K562 (cell line): ENCODE results near the gene NOL4L. TPM values are rescaled to one million over a fixed set of nuclear protein-coding genes. Genes with fewer than 3 reads are reported as not detected.

Experiments
- ATAC-seq: fragments of 200-7000 bp; cut with Tn5 transposase; 3 replicates; pipeline ENCODE4 v1.9.1; 2020; ENCODE audit warnings: moderate library complexity
- BruUV-seq: library from RNA; stranded (reverse); fragments of 400-500 nt; replicated peaks from 2 replicates; lab custom pipeline; 2021; lab: Mats Ljungman, UMichigan
- CTCF ChIA-PET: fragments of 300-600 bp; formaldehyde crosslinking; extraction: SDS; loops from one replicate; lab custom pipeline; 2021; ENCODE audit warnings: low intra/inter-chr PET ratio; lab: Yijun Ruan, JAX
- POLR2A ChIA-PET: fragments of 300-600, 350-650 bp; sonication (Branson Sonifier 250); formaldehyde crosslinking; extraction: SDS; loops from one replicate; lab custom pipeline; 2021; ENCODE audit warnings: antibody characterized with exemption, inconsistent platforms; lab: Yijun Ruan, JAX
- DNase-seq, 4 experiments: peaks; one replicate each; pipeline versions ENCODE4 v3.0.0 to v3.0.0-alpha.2; 2011 to 2018; ENCODE audit warnings: low spot score in 3 of 4, mixed read lengths in 3 of 4; ENCODE audit errors: extremely low read depth in 1 of 4
- FAIRE-seq: peaks from 2 replicates; lab custom pipeline; 2011; peaks lifted over from hg19 to GRCh38; lab: Jason Lieb, UNC
- H2AFZ ChIP-seq: 2 replicates; pipeline ENCODE4 v1.6.0; 2011; ENCODE audit warnings: low read depth, low read length, control low read depth, inconsistent platforms
- H3K27ac ChIP-seq: fragments of 200-600 bp; 3 replicates; pipeline ENCODE4 v1.8.0; 2011; ENCODE audit warnings: low read depth, mild to moderate bottlenecking, control low read depth, inconsistent platforms, low read length, moderate library complexity, mixed read lengths; ENCODE audit errors: extremely low read depth
- H3K27me3 ChIP-seq, 2 experiments: fragments of 300-600 bp in 1 of 2; 2 replicates in 1 of 2; 3 replicates in 1 of 2; pipeline versions ENCODE4 v1.6.0 to v1.8.0; 2011; ENCODE audit warnings: inconsistent platforms in 2 of 2, low read length in 2 of 2, mild to moderate bottlenecking in 1 of 2, mixed read lengths in 1 of 2, moderate library complexity in 1 of 2; ENCODE audit not compliant: control insufficient read depth in 2 of 2, insufficient read depth in 2 of 2
- H3K36me3 ChIP-seq: fragments of 300-600 bp; 3 replicates; pipeline ENCODE4 v1.8.0; 2011; ENCODE audit warnings: mild to moderate bottlenecking, low read length, inconsistent platforms; ENCODE audit not compliant: control insufficient read depth, insufficient read depth
- H3K4me1 ChIP-seq, 2 experiments: fragments of 200-600 bp in 1 of 2; replicated peaks in 1 of 2; 2 replicates in 1 of 2; 3 replicates in 1 of 2; pipeline versions ENCODE4 v1.5.1 to v1.8.0; 2011; ENCODE audit warnings: inconsistent platforms in 2 of 2, low read length in 2 of 2, mild to moderate bottlenecking in 1 of 2, mixed read lengths in 1 of 2, moderate library complexity in 1 of 2; ENCODE audit not compliant: control insufficient read depth in 2 of 2, insufficient read depth in 2 of 2
- H3K4me2 ChIP-seq: 2 replicates; pipeline ENCODE4 v1.6.1; 2011; ENCODE audit warnings: low read length, control low read depth, inconsistent platforms, mixed read lengths; ENCODE audit not compliant: insufficient read depth
- H3K4me3 ChIP-seq: fragments of 200-600 bp; sonication (generic), shearing (Covaris generic); 2 replicates; pipeline ENCODE4 v1.5.1; 2016; ENCODE audit warnings: control low read depth, inconsistent platforms
- H3K79me2 ChIP-seq: fragments of 200-600 bp; 3 replicates; pipeline ENCODE4 v1.8.0; 2011; ENCODE audit warnings: low read length, inconsistent platforms; ENCODE audit not compliant: control insufficient read depth, insufficient read depth
- H3K9ac ChIP-seq, 2 experiments: 2 replicates each; pipeline versions ENCODE4 v1.6.0 to v1.6.1; 2011; ENCODE audit warnings: low read depth in 2 of 2, low read length in 2 of 2, control low read depth in 1 of 2, inconsistent platforms in 1 of 2, mild to moderate bottlenecking in 1 of 2, mixed read lengths in 1 of 2; ENCODE audit not compliant: insufficient read depth in 1 of 2
- H3K9me1 ChIP-seq: one replicate; pipeline ENCODE4 v1.6.0; 2011; ENCODE audit warnings: inconsistent platforms, mild to moderate bottlenecking, low read length, moderate library complexity; ENCODE audit not compliant: control insufficient read depth, insufficient read depth
- H3K9me3 ChIP-seq: replicated peaks from 2 replicates; pipeline ENCODE4 v1.5.1; 2011; ENCODE audit warnings: low read depth, low read length, inconsistent platforms; ENCODE audit not compliant: control insufficient read depth, insufficient read depth
- H4K20me1 ChIP-seq: replicated peaks from 2 replicates; pipeline ENCODE4 v1.6.1; 2011; ENCODE audit warnings: low read length, inconsistent platforms, mixed read lengths; ENCODE audit not compliant: control insufficient read depth, insufficient read depth
- EGR1 ChIP-seq: fragments of 450-650 bp; conservative IDR thresholded peaks from 2 replicates; pipeline ENCODE4 v1.6.1; 2017; ENCODE audit warnings: mild to moderate bottlenecking
- ESRRB ChIP-seq: fragments of 250-450 bp; sonication (Bioruptor Pico); IDR thresholded peaks from 2 replicates; pipeline ENCODE4 v1.5.0; 2020; ENCODE audit warnings: mild to moderate bottlenecking, moderate library complexity, borderline replicate concordance
- HMG20B ChIP-seq: fragments of 250-450 bp; sonication (Bioruptor Pico); IDR thresholded peaks from 2 replicates; pipeline ENCODE4 v1.5.0; 2021; ENCODE audit warnings: mild to moderate bottlenecking
- NBN ChIP-seq: fragments of 450-650 bp; IDR thresholded peaks from 2 replicates; pipeline ENCODE4 v1.6.1; 2016; ENCODE audit warnings: low read depth, mild to moderate bottlenecking
- POLR2G ChIP-seq: fragments of 200-400 bp; formaldehyde crosslinking; IDR thresholded peaks from 2 replicates; pipeline ENCODE4 v1.6.1; 2017; ENCODE audit warnings: low read depth, mild to moderate bottlenecking, antibody characterized with exemption, low read length, moderate library complexity
- RBFOX2 ChIP-seq: fragments of 200-400 bp; formaldehyde crosslinking; IDR thresholded peaks from 2 replicates; pipeline ENCODE4 v1.6.1; 2017; ENCODE audit warnings: low read depth, mild to moderate bottlenecking, low read length, moderate library complexity
- ZNF224 ChIP-seq: sonication (generic); formaldehyde crosslinking; IDR thresholded peaks from 2 replicates; pipeline ENCODE4 v1.8.0; 2022; ENCODE audit warnings: mild to moderate bottlenecking, missing genetic modification reagents
- WGBS: fragments of 100-300 bp; shearing (Covaris generic); methylation state at CpG from one replicate; pipeline ENCODE4 v1.1.6; 2016; ENCODE audit warnings: low coverage, mixed read lengths; ENCODE audit not compliant: insufficient coverage; ENCODE audit errors: missing lambda C conversion rate; 5-methylcytosine and 5-hydroxymethylcytosine counted together
- in situ Hi-C: fragments of 300-500 bp; cut with MboI; formaldehyde crosslinking; loops from 4 replicates; pipeline ENCODE4 v1.15.0; 2018; ENCODE audit warnings: inconsistent platforms, mixed read lengths
- intact Hi-C: fragments of 100-400 bp; cut with micrococcal nuclease; formaldehyde crosslinking; loops from 2 replicates; pipeline ENCODE4 v1.14.2; 2022
- polyA plus RNA-seq, 8 experiments: library from polyadenylated mRNA; depleted of rRNA in 4 of 8; stranded (reverse) in 5 of 8; unstranded in 3 of 8; fragments of >200 nt; fragmentation: Nextera tagmentation in 2 of 8; fragmentation: Illumina TruSeq in 1 of 8; extraction: Ambion mirVana in 2 of 8; extraction: Trizol in 1 of 8; gene quantifications; 2 replicates each; pipeline versions ENCODE4 v1.2.1 to v1.2.3, GENCODE V29; 2011 to 2014; ENCODE audit warnings: inconsistent platforms in 1 of 8, missing spikeins in 1 of 8
- total RNA-seq, 7 experiments: library from RNA; depleted of rRNA in 6 of 7; stranded (reverse); fragments of >200 nt in 6 of 7; fragmentation: Illumina TruSeq in 2 of 7; extraction: Trizol in 2 of 7; gene quantifications; 2 replicates each; pipeline versions ENCODE4 v1.2.1 to v1.2.3, GENCODE V29; 2011 to 2021; ENCODE audit warnings: low replicate concordance in 1 of 7
- TF ChIP-seq, protein P1 (sequence below): sonication (generic); formaldehyde crosslinking; IDR thresholded peaks from 2 replicates; pipeline ENCODE4 v1.8.1; 2023; ENCODE audit warnings: mild to moderate bottlenecking, missing genetic modification reagents, moderate library complexity

Gene NOL4L
- total and polyA plus RNA-seq, 9 of the 15 experiments (the other 6 are each of a cell fraction or from before 2014, with no cell fraction given) = 5.1 to 36.2 (median 13.6) TPM

DNA sequence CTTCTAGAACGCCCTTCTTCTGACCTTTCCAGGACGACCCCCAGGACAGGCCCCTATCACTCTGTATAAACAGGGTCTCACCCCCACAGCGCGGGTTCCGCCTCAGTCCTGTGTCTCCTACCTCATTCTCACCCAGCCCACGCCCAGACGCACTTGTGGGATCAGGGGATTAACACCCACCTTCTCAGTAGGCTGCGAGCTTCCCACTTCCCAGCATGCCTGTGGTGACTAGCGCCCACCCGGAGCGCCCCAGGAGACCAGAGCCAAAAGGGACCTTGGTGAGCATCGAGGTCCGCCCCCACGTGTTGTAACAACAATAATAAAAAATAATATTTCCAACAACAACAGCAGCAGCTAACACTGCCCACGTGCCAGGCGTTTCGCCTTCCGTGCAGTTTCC lies 40.9 kb upstream of the NOL4L start:
- peak overlapping the region; percentile 42; the same call in 2 of the 3 replicates for H3K27ac ChIP-seq
- in situ Hi-C loops = loop anchor here (25.0 kb wide), 1 partner anchor 1039 kb away; no protein-coding TSS in a partner anchor
- DNase-seq = no peak
- no peak overlapping the region for H3K4me3 ChIP-seq
- H3K9me3 ChIP-seq = no peaks in the 10 kb centered on the region
- H2AFZ ChIP-seq = no peak overlapping the region
- H3K36me3 ChIP-seq = peaks cover 89% of the 10 kb centered on the region
- 86% methylated on average over 18 of the region's 18 CpGs for WGBS
- no peaks in the 10 kb centered on the region for H3K27me3 ChIP-seq
- ChIA-PET CTCF (no interaction called here), POLR2A (interaction anchor here (1.0 to 2.0 kb wide), 4 partner anchors 13 to 102 kb away, joined by 3 to 6 read pairs (median 4); no protein-coding TSS in a partner anchor)
- H4K20me1 ChIP-seq = peaks cover 14% of the 10 kb centered on the region; the same call in 1 of the 2 replicates
- peaks cover 60 to 88% of the 10 kb centered on the region in 2 experiments for H3K4me1 ChIP-seq
- no peak for TF ChIP-seq ZNF224
- peak; percentile 72 for TF ChIP-seq POLR2G
- no peak for TF ChIP-seq HMG20B (CRISPR knock-in tag)
- TF ChIP-seq, protein P1, sequence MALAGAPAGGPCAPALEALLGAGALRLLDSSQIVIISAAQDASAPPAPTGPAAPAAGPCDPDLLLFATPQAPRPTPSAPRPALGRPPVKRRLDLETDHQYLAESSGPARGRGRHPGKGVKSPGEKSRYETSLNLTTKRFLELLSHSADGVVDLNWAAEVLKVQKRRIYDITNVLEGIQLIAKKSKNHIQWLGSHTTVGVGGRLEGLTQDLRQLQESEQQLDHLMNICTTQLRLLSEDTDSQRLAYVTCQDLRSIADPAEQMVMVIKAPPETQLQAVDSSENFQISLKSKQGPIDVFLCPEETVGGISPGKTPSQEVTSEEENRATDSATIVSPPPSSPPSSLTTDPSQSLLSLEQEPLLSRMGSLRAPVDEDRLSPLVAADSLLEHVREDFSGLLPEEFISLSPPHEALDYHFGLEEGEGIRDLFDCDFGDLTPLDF (CRISPR knock-in tag) = 0 out of 2 replicates have a peak, but pooled peaks have one; percentile 16
- no peak for TF ChIP-seq NBN
- 0 out of 2 replicates have a peak, but pooled peaks have one; percentile 15 for TF ChIP-seq EGR1
- TF ChIP-seq RBFOX2 = peak; percentile 51
- TF ChIP-seq ESRRB (CRISPR knock-in tag) = no peak
- TF ChIP-seq, all 486 proteins: peak for 4
- FAIRE-seq = no peak
- intact Hi-C loops = no loop called here
- Histone ChIP-seq H3K9me1 (no peaks in the 10 kb centered on the region), H3K79me2 (peaks cover 86% of the 10 kb centered on the region), H3K4me2 (no peak overlapping the region), H3K9ac (peak overlapping the region in 1 of 2 experiments; percentile 92; a peak in 2 of 4 replicates)
- ATAC-seq = no peak
- no TSS peak for BruUV-seq
